Peyer's patch (tissue), 4 donors: Measurements from ENCODE around the gene GPRIN2.

Experiments
- CTCF ChIP-seq, 6 experiments: fragments of 450-650 bp in 4 of 6; fragments of 200-600 bp in 2 of 6; sonication (generic) in 1 of 6; IDR thresholded peaks; one replicate each; pipeline ENCODE4 v1.5.1; 2017 to 2019; ENCODE audit warnings: antibody characterized with exemption in 6 of 6, mild to moderate bottlenecking in 3 of 6, moderate library complexity in 1 of 6
- POLR2A ChIP-seq, 2 donors: fragments of 450-650 bp; IDR thresholded peaks; one replicate each; pipeline ENCODE4 v1.5.1; 2017; ENCODE audit warnings: antibody characterized with exemption in 2 of 2, mild to moderate bottlenecking in 2 of 2, moderate library complexity in 2 of 2

GRCh38 chr10:46514431-46514861, 42.0 kb downstream of the GPRIN2 start:
- TF ChIP-seq CTCF (IDR thresholded peaks at IDR 0.05) (no peak), POLR2A (IDR thresholded peaks at IDR 0.05) (no peak)
